Upper lobe of left lung (tissue), 6 donors: ENCODE data around the gene TSC1. TPM values are rescaled to one million over a fixed set of nuclear protein-coding genes. Genes with fewer than 3 reads are reported as not detected.

Experiments
- ATAC-seq, 2 donors: fragments of 200-7000 bp; cut with Tn5 transposase; one replicate each; pipeline ENCODE4 v1.9.1; 2022; ENCODE audit warnings: mild to moderate bottlenecking in 2 of 2, moderate library complexity in 2 of 2; ENCODE audit not compliant: low FRiP score in 2 of 2
- DNase-seq, 2 donors: peaks; one replicate each; pipeline ENCODE4 v3.0.0-alpha.2; 2019 to 2020
- H3K27ac ChIP-seq, 4 donors: fragments of 200-600 bp; sonication (generic); one replicate each; pipeline ENCODE4 v1.5.1; 2016 to 2019
- H3K27me3 ChIP-seq, 4 donors: fragments of 200-600 bp; sonication (generic); one replicate each; pipeline ENCODE4 v1.5.1; 2017 to 2019
- H3K36me3 ChIP-seq, 4 donors: fragments of 200-600 bp; sonication (generic); one replicate each; pipeline ENCODE4 v1.5.1; 2016 to 2019
- H3K4me1 ChIP-seq, 4 donors: fragments of 200-600 bp; sonication (generic); one replicate each; pipeline ENCODE4 v1.5.1; 2018 to 2019
- H3K4me3 ChIP-seq, 4 donors: fragments of 200-600 bp; sonication (generic); one replicate each; pipeline ENCODE4 v1.5.1; 2017 to 2019; ENCODE audit warnings: mild to moderate bottlenecking in 2 of 4, moderate library complexity in 1 of 4
- H3K9me3 ChIP-seq, 4 donors: fragments of 200-600 bp; sonication (generic); one replicate each; pipeline ENCODE4 v1.5.1; 2018 to 2019
- EP300 ChIP-seq, 4 donors: sonication (generic); formaldehyde crosslinking; IDR thresholded peaks; one replicate each; pipeline ENCODE4 v1.5.1; 2017; ENCODE audit warnings: antibody characterized with exemption in 4 of 4, control low read depth in 2 of 4
- POLR2A ChIP-seq, 4 donors: fragments of 450-650 bp; IDR thresholded peaks; one replicate each; pipeline ENCODE4 v1.5.1; 2016 to 2017; ENCODE audit warnings: antibody characterized with exemption in 4 of 4, mild to moderate bottlenecking in 2 of 4
- POLR2AphosphoS5 ChIP-seq, 2 donors: sonication (generic); formaldehyde crosslinking; IDR thresholded peaks; one replicate each; pipeline ENCODE4 v1.5.1; 2017; ENCODE audit warnings: antibody characterized with exemption in 2 of 2
- WGBS, 2 donors: methylation state at CpG; one replicate each; pipeline ENCODE4 v1.1.5; 2017 to 2018; 5-methylcytosine and 5-hydroxymethylcytosine counted together
- total RNA-seq, 6 donors: library from RNA; depleted of rRNA in 4 of 6; stranded (reverse); fragments of >200 nt in 4 of 6; gene quantifications; one replicate each; pipeline versions ENCODE4 v1.1.0 to v1.2.1, GENCODE V29; 2016 to 2021
- TF ChIP-seq, protein P1 (sequence below), 6 experiments: fragments of 450-650 bp in 4 of 6; fragments of 200-600 bp in 2 of 6; sonication (generic) in 2 of 6; IDR thresholded peaks; one replicate each; pipeline ENCODE4 v1.5.1; 2016 to 2019; ENCODE audit warnings: antibody characterized with exemption in 6 of 6
- donor health status: DM: no; HTN: no; CAD: no; lungs with moderate emphysema.
- donor health status: DM: no; HTN: yes; CAD: no; lungs with severe emphysema.

TSC1 gene
- total RNA-seq, 6 donors from 2014 or later: 34.4 to 185 (median 50.0) TPM

DNA sequence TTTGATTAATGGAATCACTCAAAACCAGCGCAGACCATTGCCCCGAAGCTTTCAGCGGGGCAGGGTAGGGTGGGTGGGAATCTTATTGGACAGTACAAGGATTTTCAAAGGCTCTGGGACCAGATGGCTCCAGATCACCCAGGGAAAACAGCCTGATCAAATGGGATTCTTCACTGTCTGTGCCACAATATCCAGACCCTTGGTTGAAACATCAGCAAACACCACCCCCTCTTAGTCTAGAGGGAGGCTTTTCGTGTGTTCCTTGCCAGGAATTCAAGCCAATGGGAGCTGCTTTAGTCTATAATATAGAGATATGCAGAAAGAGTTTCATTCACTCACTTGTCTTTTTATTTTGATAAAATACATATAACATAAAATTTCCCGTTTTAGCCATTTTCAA, 35.7 kb upstream of the TSC1 start:
- ATAC-seq (no peak), DNase-seq (no peak)
- no peaks in the 10 kb centered on the region for H3K9me3 ChIP-seq
- no peak overlapping the region for H3K4me3 ChIP-seq
- peaks cover 0 to 4% (median 1%) of the 10 kb centered on the region in 4 donors for H3K4me1 ChIP-seq
- peaks cover 0 to 14% (median 6%) of the 10 kb centered on the region in 4 donors for H3K27me3 ChIP-seq
- TF ChIP-seq, protein P1, sequence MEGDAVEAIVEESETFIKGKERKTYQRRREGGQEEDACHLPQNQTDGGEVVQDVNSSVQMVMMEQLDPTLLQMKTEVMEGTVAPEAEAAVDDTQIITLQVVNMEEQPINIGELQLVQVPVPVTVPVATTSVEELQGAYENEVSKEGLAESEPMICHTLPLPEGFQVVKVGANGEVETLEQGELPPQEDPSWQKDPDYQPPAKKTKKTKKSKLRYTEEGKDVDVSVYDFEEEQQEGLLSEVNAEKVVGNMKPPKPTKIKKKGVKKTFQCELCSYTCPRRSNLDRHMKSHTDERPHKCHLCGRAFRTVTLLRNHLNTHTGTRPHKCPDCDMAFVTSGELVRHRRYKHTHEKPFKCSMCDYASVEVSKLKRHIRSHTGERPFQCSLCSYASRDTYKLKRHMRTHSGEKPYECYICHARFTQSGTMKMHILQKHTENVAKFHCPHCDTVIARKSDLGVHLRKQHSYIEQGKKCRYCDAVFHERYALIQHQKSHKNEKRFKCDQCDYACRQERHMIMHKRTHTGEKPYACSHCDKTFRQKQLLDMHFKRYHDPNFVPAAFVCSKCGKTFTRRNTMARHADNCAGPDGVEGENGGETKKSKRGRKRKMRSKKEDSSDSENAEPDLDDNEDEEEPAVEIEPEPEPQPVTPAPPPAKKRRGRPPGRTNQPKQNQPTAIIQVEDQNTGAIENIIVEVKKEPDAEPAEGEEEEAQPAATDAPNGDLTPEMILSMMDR (IDR thresholded peaks at IDR 0.05): no peak
- no peak for TF ChIP-seq POLR2A (IDR thresholded peaks at IDR 0.05)
- no peak for TF ChIP-seq EP300 (IDR thresholded peaks at IDR 0.05)
- no peak for TF ChIP-seq POLR2AphosphoS5 (IDR thresholded peaks at IDR 0.05)
- no peak overlapping the region for H3K27ac ChIP-seq
- 67 to 69% methylated on average over 5 of the region's 5 CpGs for WGBS, 2 donors
- no peaks in the 10 kb centered on the region for H3K36me3 ChIP-seq

DNA sequence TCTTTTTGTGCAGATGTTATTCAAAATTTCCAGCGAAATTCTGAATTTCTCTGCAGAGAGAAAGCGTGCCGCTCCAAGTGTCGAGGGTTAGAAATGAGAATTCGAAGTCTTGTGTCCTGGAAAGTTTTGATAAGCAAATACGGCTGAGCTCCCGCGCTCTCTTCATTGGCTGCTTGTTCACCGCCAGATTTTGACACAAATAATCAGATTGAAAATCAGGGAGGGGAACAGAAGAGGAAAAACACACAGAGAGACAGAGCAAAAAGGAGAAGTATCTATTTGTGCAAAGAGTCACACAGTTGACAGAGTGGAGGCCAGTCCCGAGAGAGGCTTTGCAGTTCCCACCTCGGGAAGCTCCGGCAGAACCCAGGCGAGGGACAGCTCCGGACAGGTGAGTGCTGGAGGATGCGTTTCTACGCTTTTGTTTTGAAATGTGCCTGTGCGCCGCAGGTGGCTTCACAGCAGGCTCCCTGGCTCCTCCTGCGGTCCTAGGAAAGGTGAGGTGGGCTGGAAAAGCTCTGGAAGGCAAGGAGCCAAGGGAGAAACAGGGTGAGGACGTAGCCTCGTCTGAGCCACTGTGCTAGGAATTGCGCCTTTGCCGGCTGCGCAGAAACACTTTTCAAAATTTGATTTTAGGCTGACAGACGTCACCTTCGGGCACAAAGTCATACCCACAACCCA, 34.2 kb upstream of the TSC1 start, which contains the start of gene GFI1B:
Gene GFI1B (plus strand): TSS at position 244 of the 681 bp plus-strand sequence. CDS start 7,985 bp downstream, outside the sequence.
- Histone ChIP-seq H3K36me3 (no peaks in the 10 kb centered on the region), H3K4me3 (no peak within 1 kb of the TSS), H3K9me3 (no peaks in the 10 kb centered on the region), H3K27me3 (peaks cover 0 to 12% (median 6%) of the 10 kb centered on the region in 4 donors), H3K27ac (no peak within 1 kb of the TSS), H3K4me1 (peaks cover 0 to 4% (median 1%) of the 10 kb centered on the region in 4 donors)
- ATAC-seq: peak; percentile 43 to 48
- no peak for DNase-seq
- 14 to 19% methylated on average over 26 of the region's 26 CpGs for WGBS, 2 donors
- TF ChIP-seq POLR2A (IDR thresholded peaks at IDR 0.05): no peak

GRCh38 chr9:132978112-132978450, 33.7 kb upstream of the TSC1 start:
- no peaks in the 10 kb centered on the region for H3K36me3 ChIP-seq
- no peak overlapping the region for H3K4me3 ChIP-seq
- DNase-seq (no peak), ATAC-seq (no peak)
- TF ChIP-seq, protein P1 (IDR thresholded peaks at IDR 0.05): no peak
- TF ChIP-seq EP300 (IDR thresholded peaks at IDR 0.05) (no peak), POLR2AphosphoS5 (IDR thresholded peaks at IDR 0.05) (no peak), POLR2A (IDR thresholded peaks at IDR 0.05) (no peak)
- H3K27me3 ChIP-seq: peaks cover 0 to 12% (median 6%) of the 10 kb centered on the region in 4 donors
- H3K4me1 ChIP-seq: peaks cover 0 to 4% (median 1%) of the 10 kb centered on the region in 4 donors
- 16 to 22% methylated on average over 2 of the region's 2 CpGs for WGBS, 2 donors
- no peaks in the 10 kb centered on the region for H3K9me3 ChIP-seq
- H3K27ac ChIP-seq: no peak overlapping the region

DNA sequence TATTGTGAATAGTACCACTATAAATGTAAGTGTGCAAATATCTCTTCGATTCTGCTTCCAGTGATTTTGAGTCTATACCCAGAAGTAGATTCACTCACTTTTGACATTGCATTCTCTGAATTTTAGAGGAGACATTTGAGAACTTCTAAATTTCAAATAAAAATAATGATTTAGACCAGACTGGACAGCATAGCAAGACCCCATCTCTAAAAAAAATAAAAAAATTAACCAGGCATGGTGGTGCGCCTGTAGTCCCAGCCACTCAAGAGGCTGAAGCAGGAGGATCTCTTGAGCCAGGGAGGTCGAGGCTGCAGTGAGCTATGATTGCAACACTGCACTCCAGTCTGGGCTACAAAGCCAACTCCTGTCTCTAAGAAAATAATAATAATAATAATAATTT, 32.2 kb upstream of the TSC1 start:
- Histone ChIP-seq H3K4me3 (no peak overlapping the region), H3K27ac (no peak overlapping the region), H3K9me3 (no peaks in the 10 kb centered on the region), H3K36me3 (no peaks in the 10 kb centered on the region), H3K27me3 (peaks cover 0 to 12% (median 6%) of the 10 kb centered on the region in 4 donors), H3K4me1 (peaks cover 2 to 9% (median 7%) of the 10 kb centered on the region in 4 donors)
- WGBS, 2 donors: 77 to 83% methylated on average over 3 of the region's 3 CpGs
- ATAC-seq (no peak), DNase-seq (no peak)
- TF ChIP-seq POLR2AphosphoS5 (IDR thresholded peaks at IDR 0.05): no peak
- no peak for TF ChIP-seq EP300 (IDR thresholded peaks at IDR 0.05)
- no peak for TF ChIP-seq POLR2A (IDR thresholded peaks at IDR 0.05)

- H3K4me3 ChIP-seq: no peak overlapping the region
- TF ChIP-seq POLR2AphosphoS5 (IDR thresholded peaks at IDR 0.05): no peak
- TF ChIP-seq, protein P1 (IDR thresholded peaks at IDR 0.05): no peak
- H3K9me3 ChIP-seq: no peaks in the 10 kb centered on the region
- H3K36me3 ChIP-seq: no peaks in the 10 kb centered on the region
- H3K27ac ChIP-seq: no peak overlapping the region
- peaks cover 0 to 12% (median 6%) of the 10 kb centered on the region in 4 donors for H3K27me3 ChIP-seq
- DNase-seq (no peak), ATAC-seq (no peak)
- H3K4me1 ChIP-seq: peaks cover 2 to 12% (median 9%) of the 10 kb centered on the region in 4 donors
- WGBS, 2 donors: 52 to 53% methylated on average over 6 of the region's 6 CpGs
These were observed 31.5 kb upstream of the TSC1 start for GRCh38 chr9:132975961-132976360.

GRCh38 chr9:132973713-132974112, 29.3 kb upstream of the TSC1 start:
- TF ChIP-seq, protein P1 (IDR thresholded peaks at IDR 0.05): no peak
- TF ChIP-seq POLR2A (IDR thresholded peaks at IDR 0.05) (no peak), POLR2AphosphoS5 (IDR thresholded peaks at IDR 0.05) (no peak), EP300 (IDR thresholded peaks at IDR 0.05) (no peak)
- no peak overlapping the region for H3K4me3 ChIP-seq
- no peak overlapping the region for H3K27ac ChIP-seq
- DNase-seq: no peak
- H3K27me3 ChIP-seq: peaks cover 0 to 4% (median under 1%) of the 10 kb centered on the region in 4 donors
- 83 to 89% methylated on average over 5 of the region's 5 CpGs for WGBS, 2 donors
- H3K4me1 ChIP-seq: peaks cover 2 to 13% (median 10%) of the 10 kb centered on the region in 4 donors
- H3K9me3 ChIP-seq: no peaks in the 10 kb centered on the region
- no peak for ATAC-seq
- H3K36me3 ChIP-seq: no peaks in the 10 kb centered on the region
